ENCODE measurements around the gene TNNC2. TPM values are rescaled to one million over a fixed set of nuclear protein-coding genes. Genes with fewer than 3 reads are reported as not detected.

TNNC2 gene
- total and polyA plus RNA-seq, 2 of the 13 experiments (the other 11 are each of a cell fraction or from before 2014, with no cell fraction given) = 1.8 to 4.7 TPM

DNA sequence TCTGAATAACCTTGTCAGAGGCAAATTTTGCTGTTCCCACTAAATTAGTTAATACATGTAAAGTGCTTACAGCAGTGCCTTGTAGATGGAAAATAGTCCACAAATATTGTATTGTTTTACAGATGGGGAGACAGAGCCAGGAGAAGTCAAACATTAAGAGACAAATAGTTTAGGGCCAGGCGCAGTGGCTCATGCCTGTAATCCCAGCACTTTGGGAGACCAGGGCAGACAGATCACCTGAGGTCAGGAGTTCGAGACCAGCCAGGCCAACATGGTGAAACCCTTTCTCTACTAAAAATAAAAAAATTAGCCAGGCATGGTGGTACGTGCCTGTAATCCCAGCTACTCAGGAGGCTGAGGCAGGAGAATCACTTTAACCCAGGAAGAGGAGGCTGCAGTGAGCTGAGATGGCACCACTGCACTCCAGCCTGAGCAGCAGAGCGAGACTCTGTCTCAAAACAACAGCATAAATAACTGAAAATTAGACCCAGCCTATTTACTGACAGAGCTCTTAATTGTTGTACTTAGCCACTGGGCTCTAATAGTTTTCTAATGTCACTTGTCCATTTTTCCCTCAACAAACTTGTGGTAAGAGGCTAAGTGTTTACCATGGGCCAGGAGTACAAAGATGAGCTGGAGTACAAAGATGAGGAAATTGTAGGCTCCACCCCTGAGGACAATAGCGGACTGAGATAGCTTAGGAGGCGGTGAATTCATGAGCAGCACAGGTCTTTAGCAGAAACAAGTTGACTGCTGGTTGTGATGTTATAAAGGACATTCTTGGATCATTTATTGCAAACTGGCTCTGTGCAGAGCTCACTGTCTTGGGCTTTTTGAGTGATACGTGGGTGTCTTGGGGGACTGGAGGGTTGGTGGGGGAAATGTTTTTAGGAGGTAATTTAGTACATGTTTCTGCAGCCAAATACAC is 36.7 kb upstream of the TNNC2 start (continued):
- TF ChIP-seq, protein P1, sequence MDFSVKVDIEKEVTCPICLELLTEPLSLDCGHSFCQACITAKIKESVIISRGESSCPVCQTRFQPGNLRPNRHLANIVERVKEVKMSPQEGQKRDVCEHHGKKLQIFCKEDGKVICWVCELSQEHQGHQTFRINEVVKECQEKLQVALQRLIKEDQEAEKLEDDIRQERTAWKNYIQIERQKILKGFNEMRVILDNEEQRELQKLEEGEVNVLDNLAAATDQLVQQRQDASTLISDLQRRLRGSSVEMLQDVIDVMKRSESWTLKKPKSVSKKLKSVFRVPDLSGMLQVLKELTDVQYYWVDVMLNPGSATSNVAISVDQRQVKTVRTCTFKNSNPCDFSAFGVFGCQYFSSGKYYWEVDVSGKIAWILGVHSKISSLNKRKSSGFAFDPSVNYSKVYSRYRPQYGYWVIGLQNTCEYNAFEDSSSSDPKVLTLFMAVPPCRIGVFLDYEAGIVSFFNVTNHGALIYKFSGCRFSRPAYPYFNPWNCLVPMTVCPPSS (IDR thresholded peaks at IDR 0.05) = no peak
- TF ChIP-seq, protein P2, sequence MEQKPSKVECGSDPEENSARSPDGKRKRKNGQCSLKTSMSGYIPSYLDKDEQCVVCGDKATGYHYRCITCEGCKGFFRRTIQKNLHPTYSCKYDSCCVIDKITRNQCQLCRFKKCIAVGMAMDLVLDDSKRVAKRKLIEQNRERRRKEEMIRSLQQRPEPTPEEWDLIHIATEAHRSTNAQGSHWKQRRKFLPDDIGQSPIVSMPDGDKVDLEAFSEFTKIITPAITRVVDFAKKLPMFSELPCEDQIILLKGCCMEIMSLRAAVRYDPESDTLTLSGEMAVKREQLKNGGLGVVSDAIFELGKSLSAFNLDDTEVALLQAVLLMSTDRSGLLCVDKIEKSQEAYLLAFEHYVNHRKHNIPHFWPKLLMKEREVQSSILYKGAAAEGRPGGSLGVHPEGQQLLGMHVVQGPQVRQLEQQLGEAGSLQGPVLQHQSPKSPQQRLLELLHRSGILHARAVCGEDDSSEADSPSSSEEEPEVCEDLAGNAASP (CRISPR knock-in tag; IDR thresholded peaks at IDR 0.05; ENCODE audit: borderline replicate concordance) = peak; percentile 43
- TF ChIP-seq SPEN (CRISPR knock-in tag; IDR thresholded peaks at IDR 0.05; ENCODE audit: low read depth) (peak; percentile 55; the same call in 1 of the 2 replicates), MTF1 (CRISPR knock-in tag; IDR thresholded peaks at IDR 0.05) (no peak), ZNF556 (CRISPR knock-in tag; IDR thresholded peaks at IDR 0.05; ENCODE audit: borderline replicate concordance) (no peak; the same call in 1 of the 2 replicates), PITX1 (CRISPR knock-in tag; IDR thresholded peaks at IDR 0.05) (peak; percentile 53; the same call in 1 of the 2 replicates), KDM3A (CRISPR knock-in tag; IDR thresholded peaks at IDR 0.05; ENCODE audit: low read depth) (peak; percentile 44; the same call in 1 of the 2 replicates), ZNF543 (CRISPR knock-in tag; IDR thresholded peaks at IDR 0.05) (no peak), MIXL1 (CRISPR knock-in tag; IDR thresholded peaks at IDR 0.05) (peak; percentile 95), ZNF550 (CRISPR knock-in tag; IDR thresholded peaks at IDR 0.05; ENCODE audit: borderline replicate concordance) (0 out of 2 replicates have a peak, but pooled peaks have one; percentile 46), ADNP (CRISPR knock-in tag; IDR thresholded peaks at IDR 0.05) (peak; percentile 78), JDP2 (CRISPR knock-in tag; IDR thresholded peaks at IDR 0.05; ENCODE audit: borderline replicate concordance) (no peak), HDAC2 (CRISPR knock-in tag; IDR thresholded peaks at IDR 0.05) (peak; percentile 80; the same call in 1 of the 2 replicates), ZNF552 (CRISPR knock-in tag; IDR thresholded peaks at IDR 0.05; ENCODE audit: borderline replicate concordance) (0 out of 2 replicates have a peak, but pooled peaks have one; percentile 31), ZNF557 (CRISPR knock-in tag; IDR thresholded peaks at IDR 0.05) (no peak), ZBTB38 (CRISPR knock-in tag; IDR thresholded peaks at IDR 0.05) (0 out of 2 replicates have a peak, but pooled peaks have one; percentile 23), PHB2 (IDR thresholded peaks at IDR 0.05; ENCODE audit: partially characterized antibody) (no peak)
- TF ChIP-seq, protein P3, sequence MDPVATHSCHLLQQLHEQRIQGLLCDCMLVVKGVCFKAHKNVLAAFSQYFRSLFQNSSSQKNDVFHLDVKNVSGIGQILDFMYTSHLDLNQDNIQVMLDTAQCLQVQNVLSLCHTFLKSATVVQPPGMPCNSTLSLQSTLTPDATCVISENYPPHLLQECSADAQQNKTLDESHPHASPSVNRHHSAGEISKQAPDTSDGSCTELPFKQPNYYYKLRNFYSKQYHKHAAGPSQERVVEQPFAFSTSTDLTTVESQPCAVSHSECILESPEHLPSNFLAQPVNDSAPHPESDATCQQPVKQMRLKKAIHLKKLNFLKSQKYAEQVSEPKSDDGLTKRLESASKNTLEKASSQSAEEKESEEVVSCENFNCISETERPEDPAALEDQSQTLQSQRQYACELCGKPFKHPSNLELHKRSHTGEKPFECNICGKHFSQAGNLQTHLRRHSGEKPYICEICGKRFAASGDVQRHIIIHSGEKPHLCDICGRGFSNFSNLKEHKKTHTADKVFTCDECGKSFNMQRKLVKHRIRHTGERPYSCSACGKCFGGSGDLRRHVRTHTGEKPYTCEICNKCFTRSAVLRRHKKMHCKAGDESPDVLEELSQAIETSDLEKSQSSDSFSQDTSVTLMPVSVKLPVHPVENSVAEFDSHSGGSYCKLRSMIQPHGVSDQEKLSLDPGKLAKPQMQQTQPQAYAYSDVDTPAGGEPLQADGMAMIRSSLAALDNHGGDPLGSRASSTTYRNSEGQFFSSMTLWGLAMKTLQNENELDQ (CRISPR knock-in tag; IDR thresholded peaks at IDR 0.05; ENCODE audit: borderline replicate concordance) = no peak
- TF ChIP-seq, protein P4, sequence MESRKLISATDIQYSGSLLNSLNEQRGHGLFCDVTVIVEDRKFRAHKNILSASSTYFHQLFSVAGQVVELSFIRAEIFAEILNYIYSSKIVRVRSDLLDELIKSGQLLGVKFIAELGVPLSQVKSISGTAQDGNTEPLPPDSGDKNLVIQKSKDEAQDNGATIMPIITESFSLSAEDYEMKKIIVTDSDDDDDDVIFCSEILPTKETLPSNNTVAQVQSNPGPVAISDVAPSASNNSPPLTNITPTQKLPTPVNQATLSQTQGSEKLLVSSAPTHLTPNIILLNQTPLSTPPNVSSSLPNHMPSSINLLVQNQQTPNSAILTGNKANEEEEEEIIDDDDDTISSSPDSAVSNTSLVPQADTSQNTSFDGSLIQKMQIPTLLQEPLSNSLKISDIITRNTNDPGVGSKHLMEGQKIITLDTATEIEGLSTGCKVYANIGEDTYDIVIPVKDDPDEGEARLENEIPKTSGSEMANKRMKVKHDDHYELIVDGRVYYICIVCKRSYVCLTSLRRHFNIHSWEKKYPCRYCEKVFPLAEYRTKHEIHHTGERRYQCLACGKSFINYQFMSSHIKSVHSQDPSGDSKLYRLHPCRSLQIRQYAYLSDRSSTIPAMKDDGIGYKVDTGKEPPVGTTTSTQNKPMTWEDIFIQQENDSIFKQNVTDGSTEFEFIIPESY (CRISPR knock-in tag; IDR thresholded peaks at IDR 0.05) = no peak
- TF ChIP-seq, protein P5, sequence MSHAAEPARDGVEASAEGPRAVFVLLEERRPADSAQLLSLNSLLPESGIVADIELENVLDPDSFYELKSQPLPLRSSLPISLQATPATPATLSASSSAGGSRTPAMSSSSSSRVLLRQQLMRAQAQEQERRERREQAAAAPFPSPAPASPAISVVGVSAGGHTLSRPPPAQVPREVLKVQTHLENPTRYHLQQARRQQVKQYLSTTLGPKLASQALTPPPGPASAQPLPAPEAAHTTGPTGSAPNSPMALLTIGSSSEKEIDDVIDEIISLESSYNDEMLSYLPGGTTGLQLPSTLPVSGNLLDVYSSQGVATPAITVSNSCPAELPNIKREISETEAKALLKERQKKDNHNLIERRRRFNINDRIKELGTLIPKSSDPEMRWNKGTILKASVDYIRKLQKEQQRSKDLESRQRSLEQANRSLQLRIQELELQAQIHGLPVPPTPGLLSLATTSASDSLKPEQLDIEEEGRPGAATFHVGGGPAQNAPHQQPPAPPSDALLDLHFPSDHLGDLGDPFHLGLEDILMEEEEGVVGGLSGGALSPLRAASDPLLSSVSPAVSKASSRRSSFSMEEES (CRISPR knock-in tag; IDR thresholded peaks at IDR 0.05) = no peak
